A673 (cell line): ENCODE measurements around the gene TMEM170A. TPM values are rescaled to one million over a fixed set of nuclear protein-coding genes. Genes with fewer than 3 reads are reported as not detected.

Experiments used
- BruUV-seq: library from RNA; stranded (reverse); fragments of 400-500 nt; replicated peaks from 2 replicates; lab custom pipeline; 2021; lab: Mats Ljungman, UMichigan
- CTCF ChIA-PET: fragments of 300-600 bp; sonication (Branson Sonifier 250); formaldehyde crosslinking; loops from one replicate; lab custom pipeline; 2022; ENCODE audit warnings: antibody characterized with exemption; lab: Charles Lee
- POLR2A ChIA-PET: fragments of 300-600 bp; sonication (Branson Sonifier 250); formaldehyde crosslinking; loops from one replicate; lab custom pipeline; 2022; ENCODE audit warnings: antibody characterized with exemption; ENCODE audit not compliant: low non-redundant PET; lab: Charles Lee
- DNase-seq: peaks from one replicate; pipeline ENCODE4 v3.0.0-alpha.2; 2015; ENCODE audit warnings: low spot score
- H3K27ac ChIP-seq: fragments of 200-600 bp; sonication (generic); 2 replicates; pipeline ENCODE4 v1.5.1; 2016; ENCODE audit warnings: mixed run types, low read depth, mild to moderate bottlenecking, mixed read lengths, antibody characterized with exemption, low read length; ENCODE audit not compliant: poor library complexity, severe bottlenecking
- H3K27me3 ChIP-seq: fragments of 200-600 bp; sonication (generic); replicated peaks from 2 replicates; pipeline ENCODE4 v1.6.1; 2017; ENCODE audit warnings: mixed run types, low read depth, mild to moderate bottlenecking, mixed read lengths, antibody characterized with exemption, low read length; ENCODE audit not compliant: insufficient read depth, poor library complexity
- H3K36me3 ChIP-seq: fragments of 200-600 bp; sonication (generic); 2 replicates; pipeline ENCODE4 v1.6.1; 2016; ENCODE audit warnings: mixed run types, mild to moderate bottlenecking, mixed read lengths, antibody characterized with exemption, low read length; ENCODE audit not compliant: insufficient read depth, poor library complexity, severe bottlenecking
- H3K4me1 ChIP-seq: fragments of 200-600 bp; sonication (generic); 2 replicates; pipeline ENCODE4 v1.6.1; 2017; ENCODE audit warnings: mixed run types, mild to moderate bottlenecking, mixed read lengths, antibody characterized with exemption, low read length; ENCODE audit not compliant: insufficient read depth, poor library complexity, severe bottlenecking
- H3K4me3 ChIP-seq: fragments of 200-600 bp; sonication (generic); 2 replicates; pipeline ENCODE4 v1.5.1; 2016; ENCODE audit warnings: low read depth, mixed run types, mild to moderate bottlenecking, mixed read lengths, low read length; ENCODE audit not compliant: poor library complexity, severe bottlenecking
- H3K9me3 ChIP-seq: fragments of 200-600 bp; sonication (generic); 2 replicates; pipeline ENCODE4 v1.6.1; 2016; ENCODE audit warnings: mixed run types, low read depth, mild to moderate bottlenecking, mixed read lengths, antibody characterized with exemption, low read length; ENCODE audit not compliant: poor library complexity, severe bottlenecking
- EZH2 ChIP-seq: fragments of 200-600 bp; sonication (generic); IDR thresholded peaks from 2 replicates; pipeline ENCODE4 v1.6.1; 2017; ENCODE audit warnings: borderline replicate concordance, low read depth, mild to moderate bottlenecking, mixed read lengths, antibody characterized with exemption, low read length; ENCODE audit not compliant: poor library complexity, severe bottlenecking
- intact Hi-C: fragments of 100-400 bp; cut with micrococcal nuclease; formaldehyde crosslinking; loops from one replicate; pipeline ENCODE4 v1.10.0; 2022; ENCODE audit not compliant: unreplicated experiment
- total RNA-seq: library from RNA; stranded (reverse); gene quantifications from 2 replicates; pipeline ENCODE4 v1.2.3, GENCODE V29; 2021
- TF ChIP-seq, protein P1 (sequence below): fragments of 300-800, 200-600 bp; sonication (generic); conservative IDR thresholded peaks from 2 replicates; pipeline ENCODE4 v1.5.1; 2017; ENCODE audit warnings: low read depth, mild to moderate bottlenecking, antibody characterized with exemption, low read length, moderate library complexity, mixed read lengths

Gene TMEM170A
- total RNA-seq, 1 experiment from 2014 or later: 25.9 TPM

DNA sequence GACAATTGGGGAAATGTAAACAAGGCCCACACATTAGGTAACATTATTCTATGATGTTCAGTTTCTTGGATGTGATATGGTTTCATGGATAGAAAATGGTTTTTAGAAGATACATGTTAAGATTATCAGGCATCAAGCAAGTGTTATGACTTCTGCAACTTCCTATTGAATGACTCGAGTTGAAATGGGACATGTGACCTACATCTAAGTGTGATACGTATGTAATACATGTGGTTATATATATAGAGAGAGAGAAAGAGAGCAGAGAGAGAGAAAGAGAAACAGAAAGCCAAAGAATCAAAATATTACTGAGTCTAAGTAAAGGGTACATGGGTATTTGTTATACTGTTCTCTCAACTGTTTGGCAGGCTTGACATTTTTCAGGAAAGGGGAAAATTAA is 1.7 kb downstream of the TMEM170A start:
- POLR2A ChIA-PET: no interaction called here
- H3K9me3 ChIP-seq: no peaks in the 10 kb centered on the region
- no peak for TF ChIP-seq EZH2
- TF ChIP-seq, protein P1, sequence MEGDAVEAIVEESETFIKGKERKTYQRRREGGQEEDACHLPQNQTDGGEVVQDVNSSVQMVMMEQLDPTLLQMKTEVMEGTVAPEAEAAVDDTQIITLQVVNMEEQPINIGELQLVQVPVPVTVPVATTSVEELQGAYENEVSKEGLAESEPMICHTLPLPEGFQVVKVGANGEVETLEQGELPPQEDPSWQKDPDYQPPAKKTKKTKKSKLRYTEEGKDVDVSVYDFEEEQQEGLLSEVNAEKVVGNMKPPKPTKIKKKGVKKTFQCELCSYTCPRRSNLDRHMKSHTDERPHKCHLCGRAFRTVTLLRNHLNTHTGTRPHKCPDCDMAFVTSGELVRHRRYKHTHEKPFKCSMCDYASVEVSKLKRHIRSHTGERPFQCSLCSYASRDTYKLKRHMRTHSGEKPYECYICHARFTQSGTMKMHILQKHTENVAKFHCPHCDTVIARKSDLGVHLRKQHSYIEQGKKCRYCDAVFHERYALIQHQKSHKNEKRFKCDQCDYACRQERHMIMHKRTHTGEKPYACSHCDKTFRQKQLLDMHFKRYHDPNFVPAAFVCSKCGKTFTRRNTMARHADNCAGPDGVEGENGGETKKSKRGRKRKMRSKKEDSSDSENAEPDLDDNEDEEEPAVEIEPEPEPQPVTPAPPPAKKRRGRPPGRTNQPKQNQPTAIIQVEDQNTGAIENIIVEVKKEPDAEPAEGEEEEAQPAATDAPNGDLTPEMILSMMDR: no peak
- H3K27ac ChIP-seq: no peak overlapping the region
- peak overlapping the region; percentile 76 for H3K4me3 ChIP-seq
- peaks cover 2% of the 10 kb centered on the region for H3K4me1 ChIP-seq
- intact Hi-C loops: no loop called here
- no peak for DNase-seq
- no peaks in the 10 kb centered on the region for H3K27me3 ChIP-seq
- CTCF ChIA-PET: no interaction called here
- BruUV-seq: no TSS peak
- no peaks in the 10 kb centered on the region for H3K36me3 ChIP-seq

DNA sequence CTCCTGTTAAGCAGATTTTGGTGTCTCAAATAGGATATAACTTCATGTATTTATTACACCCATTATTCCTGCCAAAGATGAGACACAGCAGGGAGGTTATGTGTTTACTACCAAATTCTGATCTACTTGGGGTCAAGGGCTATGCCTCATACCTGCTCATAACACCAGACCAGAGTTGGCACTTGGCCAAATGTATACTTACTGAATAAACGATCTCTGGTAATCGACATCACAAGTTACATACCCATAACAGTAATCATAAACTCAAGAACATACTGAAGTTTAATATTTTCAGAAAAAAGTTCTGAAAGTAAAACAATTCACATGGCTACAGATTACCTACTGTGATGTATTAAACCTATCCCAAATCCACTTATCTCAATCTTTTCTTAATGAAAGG is 2.9 kb downstream of the TMEM170A start:
- intact Hi-C loops: no loop called here
- ChIA-PET CTCF (no interaction called here), POLR2A (no interaction called here)
- Histone ChIP-seq H3K4me1 (peaks cover 2% of the 10 kb centered on the region), H3K4me3 (no peak overlapping the region), H3K36me3 (no peaks in the 10 kb centered on the region), H3K27me3 (no peaks in the 10 kb centered on the region), H3K9me3 (no peaks in the 10 kb centered on the region), H3K27ac (no peak overlapping the region)
- DNase-seq: no peak
- BruUV-seq: no TSS peak
- no peak for TF ChIP-seq EZH2
- TF ChIP-seq, protein P1: no peak

DNA sequence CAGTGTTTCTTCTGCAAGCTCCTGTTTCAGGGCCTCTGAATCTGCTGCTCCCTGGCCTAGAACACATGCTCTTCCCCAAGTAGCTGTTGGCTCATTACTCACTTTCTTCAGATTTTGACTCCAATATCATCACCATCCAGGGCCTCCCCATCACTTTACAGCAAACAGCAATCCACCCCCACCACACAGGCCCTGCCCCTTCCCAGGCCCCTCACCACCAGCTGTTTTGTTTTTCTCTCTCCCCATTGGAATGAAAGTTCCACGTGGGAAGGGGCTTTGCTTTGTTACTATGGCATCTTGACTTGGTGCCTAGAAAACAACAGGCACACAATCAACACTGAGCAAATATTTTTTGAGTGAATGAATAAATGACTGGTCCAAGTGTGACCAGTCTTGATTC is 4.0 kb downstream of the TMEM170A start:
- no TSS peak for BruUV-seq
- Histone ChIP-seq H3K36me3 (no peaks in the 10 kb centered on the region), H3K27ac (no peak overlapping the region), H3K4me3 (no peak overlapping the region), H3K27me3 (no peaks in the 10 kb centered on the region), H3K9me3 (no peaks in the 10 kb centered on the region), H3K4me1 (peaks cover 6% of the 10 kb centered on the region)
- intact Hi-C loops: no loop called here
- DNase-seq: no peak
- TF ChIP-seq, protein P1: no peak
- TF ChIP-seq EZH2: no peak
- ChIA-PET CTCF (no interaction called here), POLR2A (no interaction called here)
